CD4-positive, alpha-beta T cell treated with Interleukin-21 for 1 hour (primary cell): ENCODE measurements around the gene ZNF496.
"Not testable (repeated sequence)": the region's sequence is repeated elsewhere in the genome, so short reads cannot be mapped to it uniquely, and the experiment has no call there.

Source experiments
- DNase-seq: peaks from one replicate; pipeline ENCODE4 v3.0.0-alpha.2; 2020

The ZNF496 gene

GRCh38 chr1:247358920-247359319 is 27.3 kb upstream of the ZNF496 start:
- no peak for DNase-seq

- DNase-seq: no peak
Observed at GRCh38 chr1:247357781-247358211, 26.1 kb upstream of the ZNF496 start.

GRCh38 chr1:247357052-247357780 is 25.5 kb upstream of the ZNF496 start:
- no peak for DNase-seq

GRCh38 chr1:247355160-247355559 is 23.5 kb upstream of the ZNF496 start:
- DNase-seq: not testable (repeated sequence)

GRCh38 chr1:247352175-247352574 is 20.5 kb upstream of the ZNF496 start:
- no peak for DNase-seq

- DNase-seq: no peak
Observed at GRCh38 chr1:247350587-247350986, 18.9 kb upstream of the ZNF496 start.

- DNase-seq: no peak
Observed at GRCh38 chr1:247347477-247348222, 16.0 kb upstream of the ZNF496 start.

- no peak for DNase-seq
Observed at GRCh38 chr1:247345881-247346280, 14.2 kb upstream of the ZNF496 start.

- DNase-seq: no peak
Observed at GRCh38 chr1:247343801-247344200, 12.1 kb upstream of the ZNF496 start.

- no peak for DNase-seq
Observed at GRCh38 chr1:247338723-247339275, 7.1 kb upstream of the ZNF496 start.

- DNase-seq: no peak
Observed at GRCh38 chr1:247337961-247338360, 6.3 kb upstream of the ZNF496 start.

GRCh38 chr1:247337250-247337746 is 5.6 kb upstream of the ZNF496 start:
- DNase-seq: no peak

GRCh38 chr1:247336390-247336789 is 4.7 kb upstream of the ZNF496 start:
- DNase-seq: no peak

GRCh38 chr1:247335882-247336281 is 4.2 kb upstream of the ZNF496 start:
- no peak for DNase-seq

GRCh38 chr1:247334378-247335133 is 2.9 kb upstream of the ZNF496 start:
- DNase-seq: no peak

- no peak for DNase-seq
Observed at GRCh38 chr1:247332623-247333361, 1.1 kb upstream of the ZNF496 start.

GRCh38 chr1:247332215-247332622 is 552 bp upstream of the ZNF496 start:
- DNase-seq: peak; percentile 47

GRCh38 chr1:247331172-247331524 is 519 bp downstream of the ZNF496 start:
- peak; percentile 60 for DNase-seq

- no peak for DNase-seq
Observed at GRCh38 chr1:247330548-247331171, 1.0 kb downstream of the ZNF496 start.

- no peak for DNase-seq
Observed at GRCh38 chr1:247329097-247329617, 2.5 kb downstream of the ZNF496 start.

- DNase-seq: no peak
Observed at GRCh38 chr1:247328311-247328710, 3.4 kb downstream of the ZNF496 start.
